Fibroblast of skin of right biceps (primary cell): ENCODE results near the gene MDFI.

Experiments
- DNase-seq: peaks from one replicate; pipeline ENCODE4 v3.0.0-alpha.2; 2013

The MDFI gene

GRCh38 chr6:41690541-41691330 is 52.5 kb downstream of the MDFI start:
- DNase-seq: no peak

- no peak for DNase-seq
Measured at GRCh38 chr6:41691426-41692079, 53.3 kb downstream of the MDFI start.

GRCh38 chr6:41692080-41692675 is 53.9 kb downstream of the MDFI start:
- DNase-seq: no peak

GRCh38 chr6:41692730-41693129 is 54.5 kb downstream of the MDFI start:
- DNase-seq: no peak

- no peak for DNase-seq
Measured at GRCh38 chr6:41693281-41694240, 55.3 kb downstream of the MDFI start.

- DNase-seq: peak; percentile 29
Measured at GRCh38 chr6:41694815-41695526, 56.7 kb downstream of the MDFI start.

- no peak for DNase-seq
Measured at GRCh38 chr6:41695825-41696224, 57.6 kb downstream of the MDFI start.

GRCh38 chr6:41696788-41697187 is 58.5 kb downstream of the MDFI start:
- DNase-seq: no peak

GRCh38 chr6:41697861-41698781 is 59.9 kb downstream of the MDFI start:
- DNase-seq: peak; percentile 97

GRCh38 chr6:41699063-41699462 is 60.8 kb downstream of the MDFI start:
- DNase-seq: no peak

GRCh38 chr6:41700463-41701347 is 62.4 kb downstream of the MDFI start:
- no peak for DNase-seq

- DNase-seq: no peak
Measured at GRCh38 chr6:41702089-41702745, 63.9 kb downstream of the MDFI start.

- DNase-seq: no peak
Measured at GRCh38 chr6:41702771-41703494, 64.7 kb downstream of the MDFI start.
